MG63 (cell line): ENCODE measurements around the gene ABCB11. TPM values are rescaled to one million over a fixed set of nuclear protein-coding genes. Genes with fewer than 3 reads are reported as not detected.
"Not testable (repeated sequence)": the region's sequence is repeated elsewhere in the genome, so short reads cannot be mapped to it uniquely, and the experiment has no call there.

ENCODE experiments used
- DNase-seq: peaks from one replicate; pipeline ENCODE4 v3.0.0-alpha.2; 2020
- H3K27me3 ChIP-seq: fragments of 250-450 bp; sonication (Bioruptor Pico); 2 replicates; pipeline ENCODE4 v1.5.1; 2020; ENCODE audit warnings: mild to moderate bottlenecking, moderate library complexity
- H3K36me3 ChIP-seq: fragments of 250-450 bp; sonication (Bioruptor Pico); 2 replicates; pipeline ENCODE4 v1.5.1; 2020; ENCODE audit warnings: mild to moderate bottlenecking, moderate library complexity
- H3K4me3 ChIP-seq: fragments of 250-450 bp; sonication (Bioruptor Pico); 2 replicates; pipeline ENCODE4 v1.5.1; 2020; ENCODE audit warnings: mild to moderate bottlenecking, moderate library complexity
- H3K9me3 ChIP-seq: fragments of 250-450 bp; sonication (Bioruptor Pico); 2 replicates; pipeline ENCODE4 v1.5.1; 2020; ENCODE audit warnings: mild to moderate bottlenecking, moderate library complexity
- total RNA-seq: library from RNA; depleted of rRNA; stranded (reverse); fragments of >200 nt; shearing (Covaris generic); gene quantifications from 2 replicates; pipeline ENCODE4 v1.2.3, GENCODE V29; 2014; ENCODE audit warnings: low replicate concordance; rRNA removed

Gene ABCB11
- not detected in 2 replicates for total RNA-seq

DNA sequence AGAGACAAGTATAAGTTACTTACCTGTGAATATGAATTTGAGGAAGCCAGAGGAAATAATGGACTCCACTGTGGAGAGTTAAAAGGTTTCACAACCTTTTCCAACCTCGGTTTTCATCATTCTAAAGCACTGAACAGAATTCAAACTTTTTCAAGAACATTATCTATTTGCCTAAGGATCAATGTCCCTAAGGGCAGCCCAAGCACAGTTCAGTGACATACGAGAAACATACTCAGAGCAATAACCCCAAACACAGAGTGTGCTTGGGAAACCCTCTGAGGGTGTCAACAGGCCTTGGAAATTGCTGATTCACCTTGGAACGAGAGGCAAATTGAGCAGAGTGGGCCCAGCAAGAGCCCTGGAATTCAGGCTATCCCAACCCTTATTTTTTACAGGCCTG lies at the start of gene ABCB11:
Gene ABCB11 (minus strand): TSS at position 123 of the 400 bp plus-strand sequence. CDS start 13,199 bp downstream, outside the sequence.
- H3K27me3 ChIP-seq: no peaks in the 10 kb centered on the region
- H3K4me3 ChIP-seq: no peak within 1 kb of the TSS
- H3K9me3 ChIP-seq: no peaks in the 10 kb centered on the region
- H3K36me3 ChIP-seq: no peaks in the 10 kb centered on the region
- no peak for DNase-seq

DNA sequence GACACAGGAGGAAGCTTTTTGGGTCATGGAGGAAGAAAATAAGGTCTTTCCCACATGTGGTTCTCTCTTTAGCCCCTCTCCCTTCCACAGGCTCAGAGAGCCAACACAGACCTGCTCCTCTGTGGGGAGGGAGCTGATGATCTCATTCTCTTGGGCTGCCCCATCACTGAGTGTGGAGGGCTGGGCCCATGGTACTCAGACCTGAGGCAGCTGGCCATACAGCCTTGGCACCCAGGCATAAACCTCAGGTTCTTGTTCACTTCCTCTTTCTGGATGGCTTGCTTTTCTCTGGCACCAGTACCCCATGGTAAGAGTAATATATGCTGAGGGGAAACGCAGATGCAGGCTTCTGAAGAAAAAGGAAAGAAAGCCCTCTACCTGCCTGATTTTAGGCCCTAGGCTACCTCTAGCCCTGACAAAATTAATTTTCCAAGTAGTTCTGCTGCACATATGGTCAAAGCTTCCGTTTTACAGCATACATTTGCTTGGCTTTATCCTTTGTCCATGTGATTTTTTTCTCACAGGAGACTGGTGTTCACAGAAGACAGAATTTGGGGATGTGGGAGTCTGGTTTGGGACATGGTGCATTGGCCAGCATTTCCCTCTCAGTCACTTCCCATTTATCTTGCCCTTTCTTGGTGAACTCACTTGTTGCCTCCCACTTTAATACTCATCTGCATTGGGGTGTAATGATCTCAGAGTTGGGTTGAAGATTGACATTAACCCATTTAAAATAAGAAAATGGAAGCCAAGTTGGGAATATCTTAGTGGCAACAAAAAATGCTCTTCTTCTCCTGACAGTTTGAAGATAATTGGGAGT lies 49.3 kb upstream of the ABCB11 start:
- Histone ChIP-seq H3K4me3 (no peak overlapping the region), H3K9me3 (peaks cover 2% of the 10 kb centered on the region), H3K36me3 (no peaks in the 10 kb centered on the region), H3K27me3 (no peaks in the 10 kb centered on the region)
- DNase-seq: peak; percentile 92

GRCh38 chr2:169077674-169078240 lies 46.6 kb upstream of the ABCB11 start:
- H3K27me3 ChIP-seq: no peaks in the 10 kb centered on the region
- peaks cover 8% of the 10 kb centered on the region for H3K9me3 ChIP-seq
- no peak for DNase-seq
- no peak overlapping the region for H3K4me3 ChIP-seq
- H3K36me3 ChIP-seq: no peaks in the 10 kb centered on the region

DNA sequence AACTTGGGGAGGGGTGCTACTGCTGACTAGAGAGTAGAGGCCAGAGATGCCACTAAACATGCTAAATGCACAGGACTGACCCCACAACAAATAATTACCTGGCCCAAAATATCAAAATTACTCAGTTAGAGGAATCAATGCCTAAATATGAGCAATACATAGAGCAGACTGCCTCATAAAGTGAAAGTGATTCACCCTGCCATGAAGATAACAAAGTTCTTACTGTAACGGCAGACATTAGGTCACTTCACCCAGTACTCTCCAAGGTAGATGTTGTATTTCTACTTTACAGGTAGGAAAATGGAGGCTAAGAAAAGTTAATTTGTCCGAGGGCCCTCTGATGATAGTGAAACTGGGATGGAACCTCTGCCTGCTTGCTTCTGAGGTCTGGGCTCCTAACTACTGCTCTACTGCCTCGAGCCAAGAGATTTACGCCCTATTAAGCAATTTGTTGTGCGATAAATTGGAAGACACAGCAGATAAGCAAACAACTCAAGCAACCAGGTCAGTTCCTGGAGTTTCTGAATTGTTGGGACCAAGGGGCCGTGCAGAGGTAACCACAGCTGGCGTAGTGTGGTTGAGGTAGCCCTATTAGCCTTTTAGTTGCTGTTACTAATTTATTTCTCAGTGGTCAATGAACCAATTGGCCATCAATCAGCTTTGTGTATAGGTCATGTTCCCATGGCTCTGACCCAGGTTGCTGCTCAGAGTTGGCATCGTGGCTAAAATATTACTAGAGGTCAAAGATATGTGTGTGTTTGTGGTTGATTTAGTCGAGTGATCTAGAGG lies 43.0 kb upstream of the ABCB11 start:
- no peak overlapping the region for H3K4me3 ChIP-seq
- DNase-seq: no peak
- H3K27me3 ChIP-seq: no peaks in the 10 kb centered on the region
- H3K36me3 ChIP-seq: no peaks in the 10 kb centered on the region
- peaks cover 9% of the 10 kb centered on the region for H3K9me3 ChIP-seq

DNA sequence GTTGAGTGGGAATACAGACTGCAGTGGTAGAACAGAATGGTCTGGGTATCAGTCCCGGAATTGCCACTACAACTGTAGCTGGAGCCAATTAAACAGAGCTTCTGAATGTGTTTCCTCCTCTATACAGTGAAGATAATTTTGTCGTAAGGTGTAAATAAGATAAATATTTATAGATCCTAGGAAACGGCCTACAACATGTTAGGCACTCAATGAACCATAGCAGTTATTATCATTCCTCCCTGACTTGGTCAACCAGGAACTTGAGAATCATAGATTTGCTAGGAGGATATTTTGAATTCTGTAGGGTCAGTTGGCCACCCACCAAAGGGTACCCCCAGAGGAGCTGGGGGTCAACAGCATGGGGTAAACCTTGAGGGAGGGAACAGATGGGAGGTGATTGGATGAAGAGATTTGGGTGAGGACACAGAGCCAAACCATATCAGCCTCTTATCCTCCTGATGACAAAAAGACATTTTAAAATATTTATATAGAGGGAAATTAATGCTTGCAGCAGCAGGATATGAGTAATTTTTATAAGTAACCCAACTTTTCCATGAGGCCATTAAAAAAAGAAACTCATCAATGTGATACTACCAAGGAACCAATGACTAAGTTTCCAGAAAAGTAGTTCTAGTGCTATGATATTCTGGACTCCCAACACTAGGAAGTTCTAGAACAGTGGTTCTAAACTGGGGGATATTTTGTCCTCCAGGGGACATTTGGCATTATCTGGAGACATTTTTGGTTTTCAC lies 42.3 kb upstream of the ABCB11 start:
- DNase-seq: no peak
- Histone ChIP-seq H3K9me3 (peaks cover 9% of the 10 kb centered on the region), H3K36me3 (no peaks in the 10 kb centered on the region), H3K27me3 (no peaks in the 10 kb centered on the region), H3K4me3 (no peak overlapping the region)

GRCh38 chr2:169072163-169072925 lies 41.2 kb upstream of the ABCB11 start:
- H3K36me3 ChIP-seq: no peaks in the 10 kb centered on the region
- DNase-seq: no peak
- H3K4me3 ChIP-seq: no peak overlapping the region
- no peaks in the 10 kb centered on the region for H3K27me3 ChIP-seq
- H3K9me3 ChIP-seq: peaks cover 9% of the 10 kb centered on the region

DNA sequence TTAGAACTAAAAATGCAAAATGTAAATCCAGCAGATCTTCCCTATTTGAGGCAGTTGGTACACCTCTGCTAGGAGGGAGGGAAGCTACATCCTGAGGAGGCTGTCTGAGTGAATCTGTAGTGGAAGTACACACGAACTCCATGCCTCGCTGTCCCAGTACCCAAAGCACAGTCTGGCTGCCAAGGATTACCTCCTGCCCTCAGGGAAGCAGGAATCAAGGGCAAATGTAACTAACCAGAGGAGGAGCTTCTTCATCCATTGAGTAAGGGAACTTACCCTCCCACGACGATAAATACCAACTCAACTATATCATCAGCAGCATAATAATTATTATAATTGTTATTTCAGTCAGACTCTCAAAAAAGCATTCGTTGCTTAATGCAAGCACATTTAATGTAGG lies 40.3 kb upstream of the ABCB11 start:
- H3K4me3 ChIP-seq: no peak overlapping the region
- peaks cover 9% of the 10 kb centered on the region for H3K9me3 ChIP-seq
- H3K36me3 ChIP-seq: no peaks in the 10 kb centered on the region
- no peaks in the 10 kb centered on the region for H3K27me3 ChIP-seq
- DNase-seq: no peak

- Histone ChIP-seq H3K4me3 (no peak overlapping the region), H3K27me3 (no peaks in the 10 kb centered on the region), H3K9me3 (peaks cover 9% of the 10 kb centered on the region), H3K36me3 (no peaks in the 10 kb centered on the region)
- no peak for DNase-seq
Observed at GRCh38 chr2:169069833-169070232, 38.7 kb upstream of the ABCB11 start.

GRCh38 chr2:169069341-169069740 lies 38.2 kb upstream of the ABCB11 start, which contains the start of gene DHRS9:
DHRS9 (plus strand) TSS chr2:169069563; CDS start chr2:169081582, 12,019 bp downstream.
- Histone ChIP-seq H3K36me3 (no peaks in the 10 kb centered on the region), H3K27me3 (no peaks in the 10 kb centered on the region), H3K9me3 (peaks cover 7% of the 10 kb centered on the region), H3K4me3 (no peak within 1 kb of the TSS)
- DNase-seq: peak; percentile 29

- no peaks in the 10 kb centered on the region for H3K27me3 ChIP-seq
- no peak overlapping the region for H3K4me3 ChIP-seq
- H3K9me3 ChIP-seq: no peaks in the 10 kb centered on the region
- DNase-seq: no peak
- no peaks in the 10 kb centered on the region for H3K36me3 ChIP-seq
Observed at GRCh38 chr2:169066897-169067296, 35.8 kb upstream of the ABCB11 start.

DNA sequence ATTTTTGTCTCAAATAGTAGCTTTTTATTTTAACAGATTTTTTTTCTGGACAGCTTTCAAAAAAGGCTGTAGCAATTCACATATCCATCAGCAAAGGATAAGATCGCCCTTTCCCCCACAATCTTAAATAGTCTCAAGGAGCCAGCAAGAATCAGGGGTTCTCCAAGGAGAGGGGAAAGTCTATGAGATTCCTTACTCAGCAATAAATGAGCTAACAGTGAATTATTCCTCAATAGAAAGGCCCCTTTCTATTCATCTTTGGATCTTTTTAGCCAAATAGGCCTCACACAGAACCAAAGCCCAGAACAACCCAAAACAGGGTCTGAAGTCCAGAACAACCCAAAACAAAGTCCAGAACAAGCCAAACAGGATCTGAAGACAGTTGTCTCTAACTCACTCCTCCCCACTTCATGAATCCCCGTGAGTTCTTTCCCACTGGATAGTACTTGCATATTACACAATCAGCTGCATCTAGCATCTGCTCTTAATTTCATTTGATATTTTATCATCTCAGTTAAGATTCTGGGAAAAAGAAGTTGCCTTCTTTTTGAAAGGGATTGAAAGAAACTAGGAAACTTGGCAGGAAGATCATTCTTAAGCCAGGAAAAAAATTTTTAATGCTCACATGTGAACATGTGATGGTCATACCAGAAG lies 34.9 kb upstream of the ABCB11 start:
- Histone ChIP-seq H3K36me3 (no peaks in the 10 kb centered on the region), H3K9me3 (no peaks in the 10 kb centered on the region), H3K4me3 (no peak overlapping the region), H3K27me3 (no peaks in the 10 kb centered on the region)
- DNase-seq: no peak

GRCh38 chr2:169065422-169065821 lies 34.3 kb upstream of the ABCB11 start:
- Histone ChIP-seq H3K4me3 (no peak overlapping the region), H3K36me3 (no peaks in the 10 kb centered on the region), H3K9me3 (no peaks in the 10 kb centered on the region), H3K27me3 (no peaks in the 10 kb centered on the region)
- DNase-seq: no peak

DNA sequence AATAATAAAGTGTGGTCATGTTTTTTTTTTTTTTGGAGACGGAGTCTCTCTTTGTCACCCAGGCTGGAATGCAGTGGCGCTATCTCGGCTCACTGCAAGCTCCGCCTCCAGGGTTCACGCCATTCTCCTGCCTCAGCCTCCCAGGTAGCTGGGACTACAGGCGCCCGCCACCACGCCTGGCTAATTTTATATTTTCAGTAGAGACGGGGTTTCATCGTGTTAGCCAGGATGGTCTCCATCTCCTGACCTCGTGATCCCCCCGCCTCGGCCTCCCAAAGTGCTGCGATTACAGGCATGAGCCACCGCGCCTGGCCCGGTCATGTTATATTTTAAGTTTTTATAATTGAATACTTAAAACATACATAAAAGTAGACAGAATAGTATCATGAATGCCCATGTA lies 33.1 kb upstream of the ABCB11 start:
- not testable (repeated sequence) for H3K27me3 ChIP-seq, H3K4me3 ChIP-seq, H3K36me3 ChIP-seq, H3K9me3 ChIP-seq, DNase-seq

DNA sequence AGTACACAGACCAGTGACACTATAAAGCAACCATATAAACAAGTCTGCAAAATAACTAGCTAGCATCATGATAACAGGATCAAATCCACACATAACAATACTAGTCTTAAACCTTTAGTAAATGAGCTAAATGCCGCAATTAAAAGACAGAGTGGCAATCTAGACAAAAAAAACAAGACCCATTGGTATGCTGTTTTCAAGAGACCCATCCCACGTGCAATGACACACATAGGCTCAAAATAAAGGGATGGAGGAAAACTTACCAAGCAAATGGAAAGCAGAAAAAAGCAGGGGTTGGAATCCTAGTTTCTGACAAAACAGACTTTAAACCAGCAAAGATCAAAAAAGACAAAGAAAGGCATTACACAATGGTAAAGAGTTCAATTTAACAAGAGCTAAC lies 23.5 kb upstream of the ABCB11 start:
- H3K27me3 ChIP-seq, H3K4me3 ChIP-seq, H3K36me3 ChIP-seq, DNase-seq: not testable (repeated sequence)
- peaks cover 17% of the 10 kb centered on the region for H3K9me3 ChIP-seq

DNA sequence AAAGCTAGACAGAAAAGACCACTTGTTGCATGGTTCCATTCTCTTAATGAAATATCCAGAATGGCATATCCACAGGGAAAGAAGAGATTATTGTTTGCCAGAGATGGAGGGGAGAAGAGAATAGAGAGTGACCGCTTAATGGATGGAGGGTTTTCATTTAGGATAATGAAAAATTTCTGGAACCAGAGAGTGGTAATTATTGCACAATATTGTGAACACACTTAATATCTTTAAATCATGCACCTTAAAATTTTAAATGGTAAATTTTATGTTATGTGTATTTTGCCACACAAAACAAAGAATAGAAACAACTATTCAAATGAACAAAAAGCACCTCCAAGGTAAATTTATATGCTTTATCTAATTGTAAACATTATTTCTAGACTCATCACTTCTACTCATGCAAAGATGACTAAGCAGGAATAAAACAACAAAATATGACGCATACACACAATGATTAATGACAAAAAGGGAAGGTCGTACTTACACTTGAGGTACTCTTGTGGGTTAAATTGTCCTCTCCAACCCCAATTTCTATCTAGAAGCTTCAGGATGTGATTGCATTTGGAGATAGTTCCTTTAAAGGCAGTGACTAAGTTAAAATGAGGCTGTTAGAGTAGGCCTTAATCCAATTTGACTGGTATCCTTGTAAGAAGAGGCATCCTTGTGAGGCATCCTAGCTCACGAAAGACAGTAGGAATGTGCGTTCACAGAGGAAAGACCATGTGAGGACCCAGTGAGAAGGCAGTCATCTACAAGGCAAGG lies 19.5 kb upstream of the ABCB11 start:
- DNase-seq: no peak
- Histone ChIP-seq H3K27me3 (no peaks in the 10 kb centered on the region), H3K36me3 (no peaks in the 10 kb centered on the region), H3K9me3 (peaks cover 17% of the 10 kb centered on the region), H3K4me3 (no peak overlapping the region)
